Astrocyte (in vitro differentiated cells and primary cell): Measurements from ENCODE around the gene ZNF835. TPM values are rescaled to one million over a fixed set of nuclear protein-coding genes. Genes with fewer than 3 reads are reported as not detected.

Source experiments
- DNase-seq: peaks from one replicate; pipeline ENCODE4 v3.0.0-alpha.2; 2010; ENCODE audit warnings: low read depth
- FAIRE-seq: peaks from 2 replicates; lab custom pipeline; 2011; peaks lifted over from hg19 to GRCh38; lab: Jason Lieb, UNC
- H2AFZ ChIP-seq: 2 replicates; pipeline ENCODE4 v1.6.0; 2012; ENCODE audit warnings: low read depth, low read length, inconsistent platforms
- H3K27ac ChIP-seq: 2 replicates; pipeline ENCODE4 v1.5.1; 2011; ENCODE audit warnings: low read depth, low read length, inconsistent platforms
- H3K27me3 ChIP-seq: 2 replicates; pipeline ENCODE4 v1.6.0; 2011; ENCODE audit warnings: low read length, inconsistent platforms; ENCODE audit not compliant: insufficient read depth
- H3K36me3 ChIP-seq: 2 replicates; pipeline ENCODE4 v1.5.1; 2011; ENCODE audit warnings: low read length, inconsistent platforms; ENCODE audit not compliant: insufficient read depth
- H3K4me1 ChIP-seq: 2 replicates; pipeline ENCODE4 v1.5.1; 2011; ENCODE audit warnings: low read length, inconsistent platforms; ENCODE audit not compliant: insufficient read depth
- H3K4me2 ChIP-seq: 2 replicates; pipeline ENCODE4 v1.6.0; 2012; ENCODE audit warnings: low read length, inconsistent platforms
- H3K4me3 ChIP-seq: 2 replicates; pipeline ENCODE4 v1.5.1; 2011; ENCODE audit warnings: low read depth, mild to moderate bottlenecking, low read length, inconsistent platforms; ENCODE audit not compliant: insufficient read depth
- H3K79me2 ChIP-seq: 2 replicates; pipeline ENCODE4 v1.6.0; 2012; ENCODE audit warnings: mild to moderate bottlenecking, low read length, inconsistent platforms; ENCODE audit not compliant: insufficient read depth
- H3K9ac ChIP-seq: 2 replicates; pipeline ENCODE4 v1.6.0; 2012; ENCODE audit warnings: mild to moderate bottlenecking, low read length, inconsistent platforms
- H3K9me3 ChIP-seq: 2 replicates; pipeline ENCODE4 v1.5.1; 2012; ENCODE audit warnings: low read depth, mild to moderate bottlenecking, low read length, inconsistent platforms; ENCODE audit not compliant: insufficient read depth
- H4K20me1 ChIP-seq: 2 replicates; pipeline ENCODE4 v1.6.0; 2012; ENCODE audit warnings: low read length, inconsistent platforms; ENCODE audit not compliant: insufficient read depth
- H3K27ac Mint-ChIP-seq: one replicate; pipeline ENCODE4 v1.8.0; 2021; ENCODE audit warnings: mild to moderate bottlenecking, mixed read lengths; ENCODE audit not compliant: unreplicated experiment
- H3K27me3 Mint-ChIP-seq: one replicate; pipeline ENCODE4 v1.8.0; 2021; ENCODE audit warnings: low read depth, mixed read lengths; ENCODE audit not compliant: unreplicated experiment
- H3K36me3 Mint-ChIP-seq: one replicate; pipeline ENCODE4 v1.8.0; 2021; ENCODE audit warnings: low read depth, mixed read lengths; ENCODE audit not compliant: unreplicated experiment
- H3K4me1 Mint-ChIP-seq: one replicate; pipeline ENCODE4 v1.8.0; 2021; ENCODE audit warnings: low read depth, mixed read lengths; ENCODE audit not compliant: unreplicated experiment
- H3K4me3 Mint-ChIP-seq: one replicate; pipeline ENCODE4 v1.8.0; 2021; ENCODE audit warnings: mild to moderate bottlenecking, moderate library complexity, mixed read lengths; ENCODE audit not compliant: unreplicated experiment
- H3K9me3 Mint-ChIP-seq: one replicate; pipeline ENCODE4 v1.8.0; 2021; ENCODE audit warnings: mild to moderate bottlenecking, mixed read lengths; ENCODE audit not compliant: unreplicated experiment
- CTCF ChIP-seq: IDR thresholded peaks from 2 replicates; pipeline ENCODE4 v1.5.1; 2011; ENCODE audit warnings: low read depth, mild to moderate bottlenecking, inconsistent platforms, low read length, moderate library complexity; ENCODE audit not compliant: insufficient read depth
- EZH2 ChIP-seq: IDR thresholded peaks from 2 replicates; pipeline ENCODE4 v1.6.1; 2012; ENCODE audit warnings: mild to moderate bottlenecking, low read length, inconsistent platforms; ENCODE audit not compliant: insufficient read depth
- total RNA-seq: library from RNA; stranded (reverse); gene quantifications from 2 replicates; pipeline ENCODE4 v1.2.1, GENCODE V29; 2021

ZNF835 gene
- total RNA-seq, 1 donor from 2014 or later, result not detected

- Histone ChIP-seq H3K36me3 (no peaks in the 10 kb centered on the region), H3K9ac (no peak overlapping the region), H3K79me2 (no peaks in the 10 kb centered on the region), H2AFZ (no peak overlapping the region), H3K4me3 (no peak overlapping the region), H3K27ac (no peak overlapping the region), H3K4me2 (no peak overlapping the region), H3K9me3 (peaks cover 10% of the 10 kb centered on the region), H4K20me1 (no peaks in the 10 kb centered on the region), H3K27me3 (no peaks in the 10 kb centered on the region), H3K4me1 (no peaks in the 10 kb centered on the region)
- no peak overlapping the region for H3K4me3 Mint-ChIP-seq
- H3K27ac Mint-ChIP-seq, result no peak overlapping the region
- DNase-seq (no peak), FAIRE-seq (no peak)
- no peak for TF ChIP-seq CTCF
- no peak for TF ChIP-seq EZH2
- no peaks in the 10 kb centered on the region for H3K27me3 Mint-ChIP-seq
- no peaks in the 10 kb centered on the region for H3K36me3 Mint-ChIP-seq
- no peaks in the 10 kb centered on the region for H3K4me1 Mint-ChIP-seq
- peaks cover 8% of the 10 kb centered on the region for H3K9me3 Mint-ChIP-seq
Measured at GRCh38 chr19:56705939-56706338, 34.4 kb upstream of the ZNF835 start.

DNA sequence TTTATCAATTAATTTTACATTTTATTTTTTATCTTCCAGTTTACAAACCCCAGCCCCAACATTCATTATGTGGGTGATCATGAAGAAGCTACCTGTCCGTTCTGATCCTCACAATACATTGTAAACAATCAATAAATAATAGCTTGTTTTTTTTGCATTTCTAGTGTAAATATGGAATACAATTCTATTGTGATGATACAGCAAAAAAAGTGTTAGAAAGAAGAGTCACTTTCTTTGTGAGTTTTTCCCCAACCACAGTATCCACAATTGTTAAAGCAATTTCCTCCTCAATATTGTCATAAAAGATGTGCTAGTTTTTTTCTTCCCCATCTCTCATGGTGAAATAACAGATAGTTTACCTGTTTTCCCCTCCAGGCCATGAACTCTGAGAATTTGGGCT lies 30.3 kb upstream of the ZNF835 start:
- Histone ChIP-seq H3K4me1 (no peaks in the 10 kb centered on the region), H3K4me2 (no peak overlapping the region), H3K4me3 (no peak overlapping the region), H3K79me2 (no peaks in the 10 kb centered on the region), H3K9ac (no peak overlapping the region), H3K9me3 (peaks cover 7% of the 10 kb centered on the region), H2AFZ (no peak overlapping the region), H3K27ac (no peak overlapping the region), H3K36me3 (no peaks in the 10 kb centered on the region), H3K27me3 (no peaks in the 10 kb centered on the region), H4K20me1 (no peaks in the 10 kb centered on the region)
- FAIRE-seq (no peak), DNase-seq (no peak)
- H3K9me3 Mint-ChIP-seq, result peaks cover 12% of the 10 kb centered on the region
- H3K4me3 Mint-ChIP-seq, result no peak overlapping the region
- TF ChIP-seq CTCF (no peak), EZH2 (no peak)
- H3K4me1 Mint-ChIP-seq, result no peaks in the 10 kb centered on the region
- H3K27me3 Mint-ChIP-seq, result no peaks in the 10 kb centered on the region
- H3K36me3 Mint-ChIP-seq, result no peaks in the 10 kb centered on the region
- no peak overlapping the region for H3K27ac Mint-ChIP-seq

DNA sequence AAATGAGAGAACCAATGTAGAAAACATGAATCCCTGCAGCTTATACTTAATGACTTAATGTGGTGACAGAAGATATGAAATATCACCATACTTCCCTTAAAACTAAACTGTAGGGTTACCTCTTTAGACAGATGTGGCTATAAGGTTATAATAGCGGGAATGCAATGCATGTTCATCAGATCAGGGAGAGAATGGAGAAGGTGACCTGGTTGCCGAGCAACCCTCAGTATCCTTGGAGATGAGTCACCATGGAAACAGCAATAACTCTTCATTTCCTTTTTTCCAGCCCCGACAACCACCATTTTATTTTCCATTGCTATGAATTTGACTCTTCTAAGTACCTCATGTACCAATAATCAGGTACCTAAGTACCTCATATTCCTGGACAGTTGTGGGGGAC lies 28.0 kb upstream of the ZNF835 start:
- no peak overlapping the region for H2AFZ ChIP-seq
- Mint-ChIP-seq H3K27me3 (no peaks in the 10 kb centered on the region), H3K36me3 (no peaks in the 10 kb centered on the region), H3K27ac (no peak overlapping the region), H3K9me3 (peaks cover 8% of the 10 kb centered on the region), H3K4me1 (no peaks in the 10 kb centered on the region), H3K4me3 (no peak overlapping the region)
- H3K4me3 ChIP-seq, result no peak overlapping the region
- no peaks in the 10 kb centered on the region for H3K4me1 ChIP-seq
- H3K79me2 ChIP-seq, result no peaks in the 10 kb centered on the region
- H3K27me3 ChIP-seq, result no peaks in the 10 kb centered on the region
- H3K27ac ChIP-seq, result no peak overlapping the region
- H3K36me3 ChIP-seq, result no peaks in the 10 kb centered on the region
- TF ChIP-seq CTCF (no peak), EZH2 (no peak)
- FAIRE-seq, result no peak
- no peak for DNase-seq
- H3K9me3 ChIP-seq, result no peaks in the 10 kb centered on the region
- H4K20me1 ChIP-seq, result no peaks in the 10 kb centered on the region
- no peak overlapping the region for H3K9ac ChIP-seq
- H3K4me2 ChIP-seq, result no peak overlapping the region
